NCI-H446 (cell line): ENCODE measurements around the gene GPSM1.
"Not testable (repeated sequence)": the region's sequence is repeated elsewhere in the genome, so short reads cannot be mapped to it uniquely, and the experiment has no call there.

ENCODE experiments used
- DNase-seq, 2 experiments: peaks; one replicate each; lab custom pipeline; 2025; lab: John Stamatoyannopoulos, UW

Gene GPSM1

DNA sequence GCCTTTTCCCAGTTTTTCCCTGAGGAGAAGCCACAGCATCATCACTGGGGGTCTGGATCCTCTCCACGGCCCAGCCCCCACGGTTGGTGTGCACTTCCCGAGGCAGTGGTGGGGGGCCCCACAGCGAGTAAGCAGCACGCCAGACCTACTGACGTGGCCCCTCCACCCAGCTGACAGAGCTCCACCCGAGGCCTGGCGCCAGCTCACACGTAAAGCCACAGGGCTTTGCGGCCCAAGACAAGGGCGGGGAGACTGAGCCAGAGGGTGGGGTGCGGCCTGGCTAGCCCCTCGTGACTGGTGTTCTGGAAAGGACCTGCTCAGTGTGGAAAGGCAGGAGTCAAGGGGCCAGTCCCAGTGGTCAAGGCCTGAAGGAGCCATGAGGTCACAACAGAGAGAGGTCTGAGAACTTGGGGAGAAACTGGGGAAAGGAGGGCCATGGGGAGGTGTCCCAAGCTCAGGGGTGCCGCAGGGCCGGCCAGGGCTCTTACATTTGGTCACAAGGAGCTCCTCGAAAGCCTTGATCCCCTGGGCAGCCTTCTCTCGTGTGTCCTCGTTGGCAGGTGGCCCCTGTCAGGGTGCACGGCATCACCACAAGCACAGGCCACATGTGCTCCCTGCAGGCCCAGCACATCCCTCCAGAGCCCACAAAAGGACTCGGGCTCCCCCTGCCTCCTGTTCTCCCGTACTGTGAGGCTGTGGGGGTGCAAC, 67.1 kb downstream of the GPSM1 start:
- no peak for DNase-seq

DNA sequence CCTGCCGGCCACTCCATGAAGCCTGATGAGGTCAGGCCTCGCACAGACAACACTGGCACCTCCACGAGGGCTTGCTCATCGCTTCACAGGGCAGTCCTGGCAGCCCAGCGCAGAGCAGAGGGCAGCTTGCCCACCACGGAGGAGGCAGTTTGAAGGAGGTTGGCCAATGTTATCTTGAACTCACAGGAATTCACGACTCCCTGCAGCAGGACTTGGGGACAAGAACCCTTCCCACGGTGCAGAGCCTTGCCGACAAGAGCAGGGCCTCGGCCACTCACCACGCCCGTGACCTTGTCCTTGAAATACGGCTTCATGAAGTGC, 67.6 kb downstream of the GPSM1 start:
- no peak for DNase-seq

GRCh38 chr9:136395345-136396218, 68.2 kb downstream of the GPSM1 start:
- no peak for DNase-seq

DNA sequence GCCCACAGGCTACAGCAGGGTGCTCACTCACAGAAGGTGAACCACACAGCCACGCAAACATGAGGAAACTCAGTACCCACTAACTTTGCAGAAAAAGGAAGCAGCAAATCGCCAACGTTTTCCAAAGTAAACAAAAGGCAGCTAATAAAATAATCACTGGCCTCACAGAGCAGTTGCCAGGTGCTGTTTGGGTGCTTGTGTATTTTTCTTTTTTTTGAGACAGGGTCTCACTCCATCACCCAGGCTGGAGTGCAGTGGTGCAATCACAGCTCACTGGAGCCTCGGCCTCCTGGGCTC, 68.8 kb downstream of the GPSM1 start:
- no peak for DNase-seq

DNA sequence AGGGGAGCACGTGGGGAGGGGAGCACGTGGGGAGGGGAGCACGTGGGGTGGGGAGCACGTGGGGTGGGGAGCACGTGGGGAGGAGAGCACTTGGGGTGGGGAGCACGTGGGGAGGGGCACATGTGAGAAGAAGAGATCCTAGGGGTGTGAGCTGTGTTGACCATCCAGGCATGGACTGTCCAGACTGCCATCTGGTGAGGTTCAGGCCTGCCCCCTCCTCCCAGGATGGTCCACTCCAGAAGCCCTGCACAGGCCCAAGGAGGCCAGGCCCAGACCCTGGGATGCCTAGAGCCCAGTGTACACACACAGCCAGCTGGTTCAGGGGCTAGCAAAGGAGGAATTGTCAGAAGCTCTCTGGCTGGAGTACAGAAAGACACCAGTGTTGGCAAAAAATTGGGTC, 70.3 kb downstream of the GPSM1 start:
- DNase-seq = no peak

DNA sequence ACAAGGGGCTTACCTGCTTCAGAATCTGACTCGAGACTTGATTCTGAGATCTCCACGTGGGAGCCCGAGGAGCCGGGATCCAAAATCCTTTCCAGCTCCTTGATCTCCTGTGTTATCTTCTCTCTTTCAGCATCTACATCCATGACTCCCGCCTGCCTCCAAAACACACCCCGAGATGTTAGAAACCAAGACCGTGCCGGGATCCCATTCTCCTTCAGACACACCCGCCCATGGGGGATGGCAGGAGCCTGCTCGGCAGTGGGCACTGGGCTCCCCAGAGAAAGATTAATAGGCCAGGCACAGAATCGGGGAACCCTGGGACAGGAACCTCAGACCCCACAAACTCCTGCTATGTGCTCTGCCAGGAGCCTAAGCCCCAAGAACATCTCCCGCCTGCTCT, 70.9 kb downstream of the GPSM1 start:
- no peak for DNase-seq

DNA sequence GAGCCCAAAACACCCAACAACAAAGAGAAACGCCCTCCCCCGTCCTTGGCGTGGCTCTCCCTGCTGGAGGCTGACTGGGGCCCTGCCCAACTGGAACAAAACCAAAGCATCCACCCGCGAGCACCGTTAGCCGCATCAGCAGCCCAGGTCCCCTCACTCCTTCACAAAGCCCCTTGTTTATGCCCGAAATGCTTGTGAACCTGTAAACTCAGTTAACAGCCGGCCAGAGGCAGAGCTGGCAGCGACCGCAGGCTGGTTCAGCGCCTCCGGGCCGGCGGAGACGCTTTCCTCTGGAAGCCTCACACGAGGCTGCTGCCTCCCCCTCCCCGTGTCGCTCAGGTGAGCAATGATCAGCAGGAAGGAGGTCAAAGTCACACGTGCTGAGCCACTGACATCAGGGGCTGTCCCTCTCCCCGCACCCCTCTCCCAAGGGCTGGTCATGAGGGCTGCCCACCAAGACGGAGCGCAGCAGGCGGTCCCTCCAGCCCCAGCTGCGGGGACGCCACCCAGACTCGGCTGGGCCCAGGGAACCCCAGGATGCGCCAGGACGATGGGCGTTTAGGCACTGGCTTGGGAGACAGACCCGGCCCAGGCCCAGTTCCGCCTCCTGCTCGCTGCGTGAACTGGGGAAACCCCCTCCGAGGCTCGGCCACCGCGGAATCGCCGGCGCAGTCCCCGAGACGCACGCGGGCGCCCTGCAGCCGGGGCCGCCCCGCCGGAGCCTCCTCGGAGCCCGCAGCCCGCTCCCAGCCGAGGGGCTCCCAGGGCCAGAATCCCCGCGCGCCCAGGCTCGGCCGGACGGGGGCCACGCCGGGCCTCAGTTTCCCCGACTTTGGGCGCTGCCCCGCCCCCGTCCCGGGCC, 72.1 kb downstream of the GPSM1 start:
- no peak for DNase-seq

DNA sequence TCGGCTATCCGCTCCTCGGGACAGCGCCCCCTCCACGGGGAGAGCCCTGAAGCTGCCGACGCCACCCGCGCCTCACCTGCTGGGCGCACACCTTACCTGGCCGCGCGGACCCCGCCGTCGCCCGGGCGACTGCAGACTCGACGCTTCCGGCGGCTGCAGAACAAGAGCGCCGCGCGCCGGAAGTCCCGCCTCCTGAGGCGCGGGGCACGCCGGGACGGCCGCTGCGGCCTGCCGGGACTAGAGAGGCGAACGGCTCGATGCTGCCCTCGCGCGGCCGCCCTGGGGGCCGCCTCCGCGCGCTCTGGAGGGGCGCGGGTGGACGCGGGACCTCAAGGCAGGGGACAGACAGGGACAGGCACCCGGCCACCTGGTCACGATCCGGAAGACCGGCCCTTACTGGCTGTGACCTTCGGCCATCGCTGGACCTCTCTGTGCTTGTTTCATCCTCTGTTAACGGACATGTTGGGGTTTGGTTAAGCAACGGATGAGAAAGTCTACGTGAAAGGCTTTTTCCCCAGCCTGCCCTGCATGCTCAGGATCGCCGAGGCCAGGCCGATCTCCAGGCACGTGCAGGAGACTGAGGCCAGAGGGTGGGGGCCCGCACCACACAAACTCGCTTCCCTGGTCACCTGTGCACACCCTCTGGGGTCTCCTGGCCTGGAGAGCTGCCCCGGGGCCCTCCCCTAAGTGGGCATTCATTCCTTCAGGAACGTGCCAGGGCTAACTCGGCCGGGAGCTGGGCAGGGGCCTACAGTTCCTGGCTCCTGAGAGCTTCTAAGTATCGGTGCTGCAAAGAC, 72.9 kb downstream of the GPSM1 start, which contains the start of gene SNAPC4:
Gene SNAPC4 (minus strand): TSS at position 133 of the 797 bp plus-strand sequence. CDS start 1,742 bp downstream, outside the sequence.
- peak; percentile 40 to 84 for DNase-seq

DNA sequence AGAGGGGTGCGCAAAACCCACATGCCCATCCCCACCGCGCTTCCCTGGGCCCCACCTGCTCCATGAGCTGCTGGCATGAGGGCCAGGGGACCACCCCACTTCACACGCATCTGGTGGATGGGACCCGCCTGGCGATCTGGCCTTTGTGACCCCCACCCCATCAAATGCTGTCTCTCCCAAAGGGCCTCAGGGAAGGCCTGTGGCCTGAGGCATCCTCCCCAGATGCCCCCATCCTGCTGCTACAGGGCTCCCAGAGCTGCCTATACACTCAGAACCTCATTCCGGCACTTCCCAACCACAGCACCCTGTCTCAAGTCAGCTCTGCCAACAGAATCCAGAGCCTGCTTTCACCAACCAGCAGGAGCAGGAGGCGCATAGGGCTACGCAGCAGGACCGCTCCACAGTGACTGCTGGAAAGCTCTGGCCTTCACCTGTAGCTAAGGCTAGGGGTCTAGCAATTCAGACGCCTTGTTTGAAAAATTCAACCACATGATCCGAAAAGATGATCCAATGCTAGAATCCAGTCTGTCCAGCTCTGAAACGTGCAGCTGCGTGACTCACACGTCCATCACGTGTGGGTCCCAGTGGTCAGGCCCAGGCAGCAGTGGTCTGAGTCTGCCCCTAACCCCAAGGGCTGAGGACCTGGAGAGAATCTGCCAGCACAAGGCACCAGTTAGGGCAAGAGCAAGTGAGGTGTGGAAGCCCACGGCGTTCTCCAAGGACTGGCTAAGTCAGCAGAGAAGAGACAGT, 74.0 kb downstream of the GPSM1 start:
- no peak for DNase-seq

DNA sequence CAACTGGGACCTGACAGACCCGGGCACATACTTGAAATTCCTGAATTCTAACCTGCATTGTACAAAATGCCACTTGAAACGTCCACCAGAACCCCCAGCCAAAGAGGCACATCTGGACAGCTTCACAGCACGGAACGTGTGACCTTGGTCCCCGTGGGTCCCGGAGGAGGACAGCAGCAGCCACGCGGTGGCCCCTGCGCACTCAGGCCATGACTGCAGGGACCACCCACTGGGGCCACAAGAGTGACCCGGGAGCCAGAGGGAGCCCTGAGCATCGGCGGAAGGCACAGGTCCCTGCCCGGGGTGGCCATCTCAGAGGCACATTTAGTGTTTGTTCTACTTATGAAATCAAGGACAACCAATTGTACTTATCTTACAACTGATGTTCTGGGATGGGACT, 74.7 kb downstream of the GPSM1 start:
- no peak for DNase-seq

DNA sequence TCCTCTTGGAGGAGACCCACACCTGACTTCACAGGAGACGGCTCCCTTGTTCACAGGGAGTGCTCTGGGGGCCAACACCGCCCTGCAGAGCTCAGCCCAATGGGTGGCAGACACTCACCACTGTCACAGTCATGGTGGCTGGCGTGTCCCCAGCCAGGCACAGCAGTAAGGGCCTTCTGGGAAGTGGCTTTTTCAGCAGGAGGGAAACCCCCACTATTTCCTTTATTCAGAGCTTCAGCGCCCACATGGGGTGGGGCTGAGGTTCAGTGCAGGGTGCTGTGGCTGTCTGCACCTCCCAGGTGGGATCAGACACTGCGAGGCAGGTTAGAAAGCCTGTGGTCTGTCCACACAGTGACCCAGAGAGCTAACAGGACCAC, 76.2 kb downstream of the GPSM1 start:
- DNase-seq = no peak

DNA sequence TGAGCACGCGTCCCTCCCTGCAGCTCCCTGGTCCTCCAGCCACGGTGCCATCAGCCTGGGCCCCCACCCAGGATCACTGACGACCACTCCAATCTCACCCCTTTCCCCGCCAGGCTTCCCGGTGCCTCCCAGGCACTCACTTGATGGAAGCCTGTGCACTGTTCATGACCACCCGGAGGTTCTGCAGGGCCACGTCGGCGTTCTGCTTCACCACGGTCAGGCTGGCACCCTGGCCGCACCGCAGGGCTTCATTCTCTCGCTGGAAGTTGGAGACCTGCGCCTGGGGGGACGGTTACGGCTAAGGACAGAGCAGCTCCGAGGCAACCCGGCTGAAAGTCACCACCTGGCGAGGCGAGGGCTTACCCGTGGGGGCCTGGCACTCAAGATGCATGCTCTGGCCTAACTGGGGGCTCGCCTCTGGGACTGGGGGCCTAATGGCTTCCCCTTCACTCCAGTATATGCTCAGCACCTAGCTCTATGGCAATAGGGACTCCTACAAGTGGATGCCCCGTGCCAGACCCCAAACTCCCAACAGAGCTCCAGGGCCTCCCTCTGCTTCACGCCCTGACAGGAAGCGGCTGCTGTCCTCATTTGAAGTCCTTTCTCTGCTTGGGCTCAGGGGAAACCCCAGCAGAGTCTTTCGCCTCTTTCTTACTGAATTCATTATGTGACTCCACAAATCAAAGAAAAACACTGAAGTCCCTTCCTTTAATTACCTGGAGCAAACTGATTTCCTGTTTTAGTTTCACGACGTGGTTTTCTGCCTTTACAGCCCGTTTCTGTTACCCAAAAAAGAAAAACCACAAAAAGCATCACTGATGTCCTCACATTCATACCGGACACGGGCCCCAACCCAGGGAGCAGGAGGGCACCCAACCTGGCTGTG, 76.8 kb downstream of the GPSM1 start:
- DNase-seq = no peak

DNA sequence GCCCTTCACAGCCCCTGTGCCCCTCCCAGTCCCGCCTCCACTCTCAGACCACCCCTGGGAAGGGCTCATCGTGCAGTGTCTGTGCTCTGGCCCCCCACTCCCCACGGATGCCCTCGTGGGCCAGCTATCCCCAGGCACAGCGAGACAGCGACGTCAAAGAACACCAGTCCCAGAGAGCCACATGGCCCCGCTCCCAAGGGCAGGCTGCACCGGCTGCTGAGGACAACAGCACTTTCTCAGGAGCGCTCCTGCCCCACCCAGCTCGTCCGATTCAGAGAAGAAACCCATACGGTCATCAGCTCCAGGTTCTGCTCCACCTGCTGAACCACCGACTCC, 77.4 kb downstream of the GPSM1 start:
- no peak for DNase-seq

DNA sequence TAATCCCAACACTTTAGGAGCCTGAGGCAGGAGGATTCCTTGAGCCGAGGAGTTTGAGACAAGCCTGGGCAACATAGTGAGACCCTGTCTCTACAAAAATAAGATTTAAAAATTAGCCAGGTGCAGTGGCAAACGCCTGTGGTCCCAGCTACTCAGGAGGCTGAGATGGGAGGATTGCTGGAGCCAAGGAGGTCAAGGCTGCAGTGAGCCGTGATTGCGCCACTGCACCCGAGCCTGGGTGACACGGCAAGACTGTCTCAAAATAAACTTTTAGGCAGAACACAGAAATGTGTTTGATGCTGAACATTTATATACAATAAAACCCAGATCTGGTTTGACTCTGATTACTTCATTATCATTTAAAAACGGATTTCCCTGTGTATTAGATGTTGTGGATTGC, 78.1 kb downstream of the GPSM1 start:
- DNase-seq = no peak

- DNase-seq = not testable (repeated sequence)
Measured at GRCh38 chr9:136405904-136406303, 78.6 kb downstream of the GPSM1 start.

GRCh38 chr9:136407061-136407460, 79.7 kb downstream of the GPSM1 start:
- DNase-seq = not testable (repeated sequence)

GRCh38 chr9:136407911-136408310, 80.6 kb downstream of the GPSM1 start:
- no peak for DNase-seq
